Endometrial microvascular endothelial cells (primary cell): Measurements from ENCODE around the gene PAAF1. TPM values are rescaled to one million over a fixed set of nuclear protein-coding genes. Genes with fewer than 3 reads are reported as not detected.

Source experiments
- in situ Hi-C: cut with HindIII; loops from 2 replicates; pipeline ENCODE4 v1.10.0; 2017; ENCODE audit warnings: low sequenced_read_pairs, low pct_unique_long_range_greater_than_20kb; ENCODE audit errors: inconsistent ontology term
- total RNA-seq: library from RNA; depleted of rRNA; stranded (reverse); fragments of >200 nt; gene quantifications from one replicate; pipeline ENCODE4 v1.2.3, GENCODE V29; 2015; ENCODE audit errors: inconsistent ontology term

The PAAF1 gene
- total RNA-seq, 1 donor from 2014 or later = 14.2 TPM

DNA sequence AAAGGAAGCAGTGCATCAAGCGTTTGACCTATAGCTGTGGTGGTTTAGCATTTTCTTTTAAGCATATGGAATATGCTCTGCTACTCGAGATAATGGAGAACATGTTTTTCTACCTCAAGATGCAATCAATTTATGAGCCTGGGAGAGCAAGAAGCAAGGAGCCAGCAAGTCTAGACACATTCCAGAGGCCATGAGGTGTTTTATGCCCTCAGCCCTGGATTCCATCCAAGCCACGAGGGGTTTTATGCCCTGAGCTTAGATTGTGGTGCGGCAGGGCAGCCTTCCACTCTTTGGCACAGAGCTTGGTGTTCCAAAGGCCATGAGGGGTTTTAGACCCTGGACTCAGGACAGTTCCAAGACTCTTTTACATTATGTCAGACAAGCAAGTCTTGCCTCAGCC is 62.3 kb downstream of the PAAF1 start:
- in situ Hi-C loops = no loop called here

DNA sequence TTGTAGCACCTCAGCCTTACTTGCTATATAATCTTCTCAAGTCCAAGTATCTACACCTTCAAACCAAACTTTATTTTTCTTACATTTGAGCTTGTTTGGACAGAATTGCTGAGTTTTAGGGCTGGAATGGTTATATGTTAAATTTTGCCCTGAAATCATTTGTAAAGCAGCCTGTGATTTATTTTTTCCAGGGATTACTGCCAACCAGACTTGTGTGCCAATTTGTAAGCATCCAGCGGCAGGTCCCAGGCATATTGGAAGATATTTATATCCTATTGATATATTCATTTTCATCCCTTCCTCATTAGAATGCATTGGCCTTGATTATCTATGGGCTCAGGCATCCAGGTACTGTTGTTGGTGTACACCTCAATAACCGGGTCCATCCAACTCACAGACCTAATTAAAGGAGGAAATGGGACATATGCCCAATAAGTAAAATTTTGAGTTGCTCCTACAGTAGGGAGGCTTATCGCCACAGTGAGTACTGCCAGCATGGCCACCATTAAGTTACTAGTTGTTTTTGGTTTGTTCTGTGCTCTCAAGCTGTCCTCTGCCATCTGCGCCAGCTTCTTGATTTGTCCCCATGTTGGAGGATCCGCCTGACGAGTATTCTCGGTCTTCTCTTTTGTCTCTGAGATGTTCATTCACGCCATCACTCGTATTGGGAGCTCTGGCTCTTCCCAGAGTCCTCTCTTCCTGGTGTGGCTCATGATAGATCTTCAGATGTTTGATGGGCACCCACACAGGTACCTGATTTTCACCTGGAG is 64.2 kb downstream of the PAAF1 start:
- in situ Hi-C loops = no loop called here

DNA sequence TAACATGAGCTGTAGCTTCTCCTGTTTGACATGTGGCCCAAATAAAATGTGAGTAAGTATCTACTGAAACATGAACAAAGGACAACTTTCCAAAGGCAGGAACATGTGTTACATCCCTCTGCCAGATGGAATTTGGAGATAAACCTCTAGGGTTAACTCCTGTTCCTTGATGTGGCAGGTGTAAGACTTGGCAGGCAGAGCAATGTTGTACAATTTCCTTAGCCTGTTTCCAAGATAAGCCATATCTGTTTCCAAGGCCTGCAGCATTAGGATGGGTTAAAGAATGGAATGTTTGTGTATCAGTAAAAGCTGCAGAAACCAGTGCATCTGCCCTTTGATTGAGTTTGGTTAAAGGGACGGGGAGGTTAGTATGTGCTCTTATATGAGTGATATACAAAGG is 65.2 kb downstream of the PAAF1 start:
- in situ Hi-C loops = no loop called here

DNA sequence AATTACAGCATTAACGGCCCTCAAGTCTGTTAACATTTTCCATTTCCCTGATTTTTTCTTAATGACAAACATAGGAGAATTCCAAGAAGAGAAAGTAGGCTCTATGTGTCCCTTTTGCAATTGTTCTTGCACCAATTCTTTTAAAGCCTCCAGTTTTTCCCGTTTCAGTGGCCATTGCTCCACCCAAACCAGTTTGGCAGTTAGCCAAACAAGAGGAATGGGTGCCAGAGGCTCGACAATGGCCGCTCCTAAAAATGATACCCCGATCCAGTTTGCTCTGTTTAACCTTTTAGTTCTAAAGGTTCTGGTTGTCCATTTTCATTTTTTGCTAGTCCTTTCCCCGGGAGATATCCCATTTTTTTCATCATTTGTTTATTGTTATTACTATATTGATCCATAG is 67.3 kb downstream of the PAAF1 start:
- in situ Hi-C loops = no loop called here

DNA sequence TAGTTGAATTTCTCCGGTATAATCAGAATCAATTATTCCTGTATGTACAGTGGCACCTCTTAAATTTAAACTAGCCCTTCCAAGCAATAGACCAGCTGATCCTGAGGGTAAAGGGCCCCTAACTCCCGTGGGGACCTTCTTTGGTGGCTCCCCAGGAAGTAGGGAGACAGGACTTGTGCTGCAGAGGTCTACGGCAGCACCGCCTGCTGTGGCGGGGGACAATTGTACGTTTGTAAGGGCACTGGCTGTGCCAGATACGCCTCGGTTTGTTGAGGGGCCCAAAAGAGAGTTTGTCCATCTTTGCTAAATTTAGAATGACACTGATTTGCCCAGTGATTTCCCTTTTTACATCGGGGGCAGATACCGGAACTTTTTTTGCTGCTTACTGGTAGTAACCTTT is 68.1 kb downstream of the PAAF1 start:
- in situ Hi-C loops = no loop called here

DNA sequence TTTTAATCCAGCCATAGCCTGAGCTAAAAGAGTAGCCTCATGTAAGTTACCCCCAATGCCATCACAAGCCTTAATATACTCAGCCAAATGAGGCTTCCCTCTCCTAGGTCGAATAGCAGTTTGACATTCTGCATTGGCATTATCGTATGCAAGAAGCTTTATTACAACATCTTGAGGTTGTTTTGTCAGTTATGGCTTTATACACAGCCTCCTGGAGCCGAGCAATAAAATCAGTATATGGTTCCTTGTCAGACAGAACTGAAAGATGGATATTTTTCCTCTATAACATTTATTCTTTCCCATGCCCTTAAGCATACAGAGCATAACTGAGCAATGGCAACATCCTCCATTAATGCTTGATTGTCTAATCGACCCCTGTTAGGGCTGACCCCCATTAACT is 68.6 kb downstream of the PAAF1 start:
- in situ Hi-C loops = no loop called here

DNA sequence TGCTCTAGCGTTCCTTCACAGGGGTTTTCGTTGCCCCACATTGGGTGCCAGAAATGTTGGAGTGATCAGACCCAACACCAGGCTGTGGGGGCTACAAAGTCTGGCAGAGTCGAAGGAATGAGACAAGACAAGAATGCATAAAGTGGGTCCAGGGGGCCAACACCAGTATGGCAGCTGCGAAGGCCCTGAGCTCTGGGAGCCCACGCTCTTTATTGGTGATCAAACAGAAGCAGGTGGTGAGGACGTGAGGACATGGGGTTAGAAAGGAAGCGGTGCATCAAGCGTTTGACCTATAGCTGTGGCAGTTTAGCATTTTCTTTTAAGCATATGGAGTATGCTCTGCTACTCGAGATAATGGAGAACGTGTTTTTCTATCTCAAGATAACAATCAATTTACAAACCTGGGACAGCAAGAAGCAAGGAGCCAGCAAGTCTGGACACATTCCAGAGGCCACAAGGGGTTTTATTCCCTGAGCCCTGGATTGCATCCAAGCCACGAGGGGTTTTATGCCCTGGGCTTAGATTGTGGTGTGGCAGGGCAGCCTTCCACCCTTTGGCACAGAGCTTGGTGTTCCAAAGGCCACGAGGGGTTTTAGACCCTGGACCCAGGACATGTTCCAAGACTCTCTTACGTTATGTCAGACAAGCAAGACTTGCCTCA is 70.1 kb downstream of the PAAF1 start:
- in situ Hi-C loops = no loop called here

DNA sequence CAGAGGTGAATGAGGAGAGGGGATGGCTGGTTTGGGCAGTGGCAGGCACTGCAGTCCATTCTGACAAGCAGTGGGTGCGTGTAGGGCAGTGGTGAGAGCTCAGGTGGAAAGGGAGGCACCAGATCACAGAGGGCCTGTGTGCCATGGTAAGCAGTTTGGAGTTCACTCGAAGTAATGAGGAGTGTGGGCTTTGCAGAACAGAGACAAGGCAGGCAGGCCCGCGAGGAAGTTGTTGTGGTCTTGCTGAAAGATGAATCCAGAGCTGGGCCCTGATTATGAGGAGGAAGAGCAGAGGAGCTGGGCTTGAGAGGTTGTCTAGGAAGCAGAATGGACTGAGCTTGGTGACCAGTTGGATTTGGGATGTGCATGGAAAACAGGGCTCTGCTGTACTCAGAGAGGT is 72.4 kb downstream of the PAAF1 start:
- in situ Hi-C loops = no loop called here

DNA sequence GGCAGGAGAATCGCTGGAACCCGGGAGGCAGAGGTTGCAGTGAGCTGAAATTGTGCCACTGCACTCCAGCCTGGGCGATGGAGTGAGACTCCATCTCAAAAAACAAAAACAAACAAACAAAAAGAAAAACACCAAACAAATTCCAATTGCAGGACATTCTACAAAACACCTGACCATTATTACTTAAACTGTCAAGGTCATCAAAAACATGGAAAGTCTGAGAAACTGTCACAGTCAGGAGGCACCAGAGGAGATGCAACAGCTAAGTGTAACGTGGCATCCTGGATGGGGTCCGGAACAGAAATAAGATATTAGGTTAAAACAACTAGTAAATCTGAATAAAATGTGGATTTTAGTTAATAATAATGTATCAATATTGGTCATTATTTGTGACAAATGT is 73.1 kb downstream of the PAAF1 start:
- in situ Hi-C loops = no loop called here

DNA sequence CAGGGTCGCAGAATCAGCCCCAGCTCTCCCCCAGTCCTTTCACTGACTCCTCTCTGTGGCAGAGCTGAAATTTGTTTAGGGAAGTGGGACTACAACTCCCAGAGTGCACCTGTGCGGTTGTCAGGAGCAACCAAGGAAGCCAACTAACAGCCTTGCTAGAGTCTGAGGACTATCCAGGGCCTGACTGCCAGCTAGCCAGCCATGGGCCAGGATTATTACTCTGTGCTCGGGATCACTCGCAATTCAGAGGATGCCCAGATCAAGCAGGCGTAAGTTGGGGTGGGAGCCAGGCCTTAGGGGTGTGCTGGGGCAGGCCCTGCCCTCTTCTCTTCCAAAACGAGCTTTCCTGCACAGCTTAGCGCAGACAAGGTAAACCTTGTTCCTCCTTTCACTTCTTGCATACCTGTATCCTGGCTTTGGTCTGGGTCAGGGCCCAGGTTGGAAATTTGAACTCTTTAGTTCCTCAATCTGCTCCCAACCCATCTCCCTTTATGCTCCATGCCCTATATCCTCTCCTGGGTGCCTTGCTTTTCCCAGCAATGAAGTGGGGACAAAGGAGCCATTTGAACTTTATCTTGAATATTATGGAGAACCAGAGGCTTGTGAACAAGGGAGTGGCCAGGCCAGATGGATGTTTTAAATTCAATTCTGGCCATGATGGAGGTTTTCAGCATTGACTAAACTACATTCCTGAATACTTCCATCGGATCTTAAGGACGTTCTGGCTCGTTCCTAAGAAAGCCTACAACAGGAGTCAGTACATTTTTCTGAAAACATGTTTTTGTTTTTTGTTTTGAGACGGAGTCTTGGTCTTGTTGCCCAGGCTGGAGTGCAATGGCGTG is 74.3 kb downstream of the PAAF1 start, which contains the start of gene DNAJB13:
Gene DNAJB13, plus strand, starts transcription at position 158 of the 842 bp plus-strand sequence. Its CDS starts 44 bp downstream, at position 202.
- in situ Hi-C loops = no loop called here

DNA sequence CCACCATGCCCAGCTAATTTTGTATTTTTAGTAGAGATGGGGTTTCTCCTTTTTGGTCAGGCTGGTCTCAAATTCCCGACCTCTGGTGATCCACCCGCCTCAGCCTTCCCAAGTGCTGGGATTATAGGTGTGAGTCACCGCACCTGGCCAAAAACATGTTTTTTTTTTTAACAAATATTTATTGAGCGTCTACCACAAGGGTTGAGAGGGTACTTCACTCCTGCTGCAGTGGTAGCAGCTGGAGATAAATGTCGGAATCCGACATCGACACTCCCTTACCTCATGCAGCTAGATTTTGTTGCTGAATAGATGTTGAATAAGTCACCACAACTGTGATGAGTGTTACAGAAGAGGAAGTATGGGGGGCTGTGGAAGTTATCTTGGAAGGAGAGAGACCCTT is 75.0 kb downstream of the PAAF1 start:
- in situ Hi-C loops = no loop called here

DNA sequence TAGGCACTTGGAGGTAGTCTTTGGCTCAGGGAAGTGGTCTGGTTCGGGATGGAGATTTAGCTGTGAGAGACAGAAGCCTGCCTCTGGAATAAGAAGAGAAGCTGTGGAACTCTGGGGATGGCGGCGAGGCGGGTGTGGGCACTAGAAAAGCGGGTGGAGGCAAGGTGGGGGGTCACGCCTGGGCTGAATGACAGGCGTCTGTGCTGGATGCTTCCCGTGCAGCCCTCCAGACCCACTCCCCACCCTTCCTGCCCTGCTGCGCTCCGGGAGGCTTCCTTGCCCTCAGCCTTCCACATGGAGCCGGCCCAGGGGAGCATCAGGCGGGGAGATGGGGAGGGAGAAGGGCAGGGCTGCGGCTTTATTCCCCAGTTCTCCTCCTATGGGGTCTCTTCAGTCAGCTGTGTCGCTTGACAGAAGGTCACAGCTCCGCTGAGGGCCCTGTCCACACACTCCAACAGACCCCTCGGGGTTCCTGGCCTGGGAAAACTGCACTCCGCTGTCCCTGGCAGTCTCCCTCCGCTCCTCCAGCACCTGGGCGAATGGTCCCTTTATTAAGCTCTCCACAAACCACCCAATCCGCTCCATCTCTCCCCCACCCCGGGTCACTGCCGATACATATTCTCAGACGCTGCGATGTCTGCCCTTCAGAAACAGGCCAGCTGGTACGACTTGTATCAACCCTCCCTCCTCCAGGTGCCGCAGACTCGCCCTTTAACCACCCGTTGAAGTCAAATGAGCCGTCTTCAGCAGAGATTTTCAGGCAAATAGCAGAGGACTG is 80.3 kb downstream of the PAAF1 start:
- in situ Hi-C loops = no loop called here

DNA sequence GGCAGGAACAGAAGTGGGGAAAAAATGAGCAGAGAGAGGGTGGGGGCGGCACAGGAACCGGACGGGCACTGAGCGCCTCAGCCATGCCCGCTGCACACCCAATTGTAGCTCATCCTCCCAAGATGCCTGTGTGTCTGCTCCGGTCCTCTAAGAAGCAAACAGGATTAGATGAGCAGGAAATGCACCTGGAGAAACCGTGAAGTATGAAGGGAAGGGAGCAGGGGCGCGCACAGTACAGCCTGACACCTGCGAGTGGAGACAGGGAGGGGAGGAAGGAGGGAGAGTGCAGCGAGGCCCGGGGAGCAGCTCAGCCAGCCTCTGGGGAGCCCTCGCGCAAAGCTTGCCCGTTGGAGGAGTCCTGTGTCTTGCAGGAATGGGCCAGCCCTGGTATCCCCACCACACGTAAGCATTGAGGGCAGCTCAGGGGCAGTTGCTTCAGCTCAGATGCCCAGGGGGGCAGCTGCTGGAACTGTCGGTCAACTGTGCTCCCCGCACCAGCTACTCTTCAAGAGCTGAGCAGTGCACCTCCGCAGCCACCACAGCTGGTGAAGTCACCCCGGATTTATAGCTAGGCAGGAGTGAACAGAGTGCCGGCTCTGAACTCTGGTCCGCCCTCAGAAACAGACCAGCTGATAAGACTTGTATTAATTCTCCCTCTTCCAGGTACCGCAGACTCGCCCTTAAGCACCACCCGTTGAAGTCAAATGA is 81.0 kb downstream of the PAAF1 start:
- in situ Hi-C loops = no loop called here

DNA sequence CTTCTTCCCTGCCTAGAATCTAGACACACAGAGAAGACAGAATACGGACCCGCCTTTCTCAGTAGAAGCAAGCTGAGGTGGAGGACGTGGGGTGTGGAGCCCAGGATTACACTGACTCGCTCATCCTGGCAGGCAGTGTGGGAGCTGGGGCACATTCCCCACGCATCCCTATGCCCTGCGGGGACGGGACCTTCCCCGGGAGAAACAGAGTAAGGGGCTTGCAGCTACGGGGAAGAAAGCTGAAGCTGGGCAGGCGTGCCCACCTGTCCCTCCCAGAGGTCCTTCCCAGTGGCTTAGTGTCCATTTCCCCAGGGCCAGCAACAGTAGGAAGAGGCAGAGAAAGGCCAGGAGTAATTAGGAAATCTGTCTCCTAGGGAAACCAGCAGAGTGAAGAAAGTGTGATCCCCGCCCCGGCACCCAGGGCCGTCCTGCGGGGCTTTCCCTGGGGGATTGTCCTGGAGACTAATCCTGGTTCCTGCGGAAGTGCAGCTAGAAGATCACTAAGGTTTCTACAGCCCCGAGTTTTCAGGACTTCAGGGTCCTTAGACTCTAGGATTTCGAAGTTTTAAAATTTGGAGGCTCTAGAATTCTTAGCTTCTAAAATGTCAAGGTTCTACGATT is 81.8 kb downstream of the PAAF1 start:
- in situ Hi-C loops = no loop called here

DNA sequence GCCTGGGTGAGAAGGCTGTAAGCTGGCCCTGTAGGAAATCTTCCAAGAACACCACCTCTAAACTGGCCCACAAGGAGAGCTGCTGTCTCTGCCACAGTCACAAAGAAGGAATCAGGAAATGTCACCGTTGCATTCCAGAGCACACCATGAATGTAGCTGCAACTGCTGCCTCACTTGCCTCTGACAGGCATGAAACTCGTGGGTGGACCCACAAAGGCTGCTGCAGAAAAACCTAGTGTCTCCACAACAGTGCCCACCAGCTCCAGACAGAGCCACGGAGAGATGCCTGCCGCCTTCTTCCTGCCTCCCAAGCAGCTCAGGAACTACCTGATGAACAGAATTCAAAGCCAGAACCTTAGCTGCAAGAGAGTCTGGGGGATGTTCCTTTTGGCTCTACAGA is 84.5 kb downstream of the PAAF1 start:
- in situ Hi-C loops = no loop called here

DNA sequence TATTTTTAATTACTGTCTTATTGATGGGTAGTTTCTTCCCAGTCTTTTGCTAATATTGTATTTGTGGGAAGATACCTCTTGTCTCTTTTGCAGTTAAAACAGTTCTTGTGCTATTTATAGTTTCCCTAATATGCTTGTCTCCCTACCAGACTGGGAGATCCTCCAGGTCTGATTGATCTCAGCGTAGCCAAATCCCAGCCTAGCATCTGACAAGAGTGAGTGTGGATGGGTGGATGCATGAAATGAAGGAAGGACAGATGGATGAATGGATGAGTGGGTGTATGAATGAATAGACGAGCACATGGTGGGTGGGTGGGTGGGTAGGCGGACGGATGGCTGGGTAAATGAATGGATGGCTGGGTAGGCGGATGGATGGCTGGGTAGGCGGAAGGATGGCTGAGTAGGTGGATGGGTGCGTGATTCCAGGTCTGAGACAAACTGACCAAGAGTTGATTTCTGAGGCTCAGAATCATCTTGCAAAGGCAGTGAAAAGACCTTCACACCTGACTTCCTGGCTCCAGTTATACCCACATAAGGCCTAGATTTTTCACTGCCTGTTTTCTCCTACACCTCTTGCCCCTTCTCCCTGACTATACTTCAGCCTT is 85.4 kb downstream of the PAAF1 start:
- in situ Hi-C loops = no loop called here

DNA sequence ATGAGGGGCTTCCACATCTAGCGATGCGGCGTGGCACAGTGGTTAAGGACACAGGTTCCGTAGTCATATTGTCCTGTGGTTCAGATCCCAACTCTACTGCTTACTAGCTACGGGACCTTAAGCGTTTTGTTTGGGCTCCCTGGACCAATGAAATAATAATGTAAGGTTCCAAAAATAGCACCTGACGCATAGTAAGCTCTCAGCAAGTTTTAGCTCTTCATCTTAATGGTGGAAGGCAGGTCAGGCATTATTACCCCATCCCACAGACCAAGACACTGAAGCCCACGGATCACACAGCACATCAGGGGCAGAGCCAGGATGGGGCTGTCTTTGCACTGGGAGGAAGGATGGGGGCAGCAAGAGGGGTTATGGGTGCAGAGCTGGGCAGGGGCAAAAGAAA is 87.1 kb downstream of the PAAF1 start:
- in situ Hi-C loops = no loop called here
